NCI-H460 (cell line): ENCODE measurements around the gene TAF8. TPM values are rescaled to one million over a fixed set of nuclear protein-coding genes. Genes with fewer than 3 reads are reported as not detected.
"Not testable (repeated sequence)": the region's sequence is repeated elsewhere in the genome, so short reads cannot be mapped to it uniquely, and the experiment has no call there.

ENCODE experiments used
- DNase-seq: peaks from one replicate; pipeline ENCODE4 v3.0.0-alpha.2; 2016; ENCODE audit warnings: low read depth; ENCODE audit errors: extremely low read depth
- polyA plus RNA-seq: library from polyadenylated mRNA; depleted of rRNA; stranded (reverse); fragments of >200 nt; gene quantifications from 2 replicates; pipeline ENCODE4 v1.2.3, GENCODE V29; 2014; cell fraction: nucleus; rRNA removed
- total RNA-seq: library from RNA; depleted of rRNA; stranded (reverse); fragments of >200 nt; shearing (Covaris generic); gene quantifications from 2 replicates; pipeline ENCODE4 v1.2.3, GENCODE V29; 2014; rRNA removed

TAF8 gene, protein sequence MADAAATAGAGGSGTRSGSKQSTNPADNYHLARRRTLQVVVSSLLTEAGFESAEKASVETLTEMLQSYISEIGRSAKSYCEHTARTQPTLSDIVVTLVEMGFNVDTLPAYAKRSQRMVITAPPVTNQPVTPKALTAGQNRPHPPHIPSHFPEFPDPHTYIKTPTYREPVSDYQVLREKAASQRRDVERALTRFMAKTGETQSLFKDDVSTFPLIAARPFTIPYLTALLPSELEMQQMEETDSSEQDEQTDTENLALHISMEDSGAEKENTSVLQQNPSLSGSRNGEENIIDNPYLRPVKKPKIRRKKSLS
- total RNA-seq: 15.6 and 18.9 TPM in 2 replicates
- polyA plus RNA-seq: 8.7 and 12.3 TPM in 2 replicates

DNA sequence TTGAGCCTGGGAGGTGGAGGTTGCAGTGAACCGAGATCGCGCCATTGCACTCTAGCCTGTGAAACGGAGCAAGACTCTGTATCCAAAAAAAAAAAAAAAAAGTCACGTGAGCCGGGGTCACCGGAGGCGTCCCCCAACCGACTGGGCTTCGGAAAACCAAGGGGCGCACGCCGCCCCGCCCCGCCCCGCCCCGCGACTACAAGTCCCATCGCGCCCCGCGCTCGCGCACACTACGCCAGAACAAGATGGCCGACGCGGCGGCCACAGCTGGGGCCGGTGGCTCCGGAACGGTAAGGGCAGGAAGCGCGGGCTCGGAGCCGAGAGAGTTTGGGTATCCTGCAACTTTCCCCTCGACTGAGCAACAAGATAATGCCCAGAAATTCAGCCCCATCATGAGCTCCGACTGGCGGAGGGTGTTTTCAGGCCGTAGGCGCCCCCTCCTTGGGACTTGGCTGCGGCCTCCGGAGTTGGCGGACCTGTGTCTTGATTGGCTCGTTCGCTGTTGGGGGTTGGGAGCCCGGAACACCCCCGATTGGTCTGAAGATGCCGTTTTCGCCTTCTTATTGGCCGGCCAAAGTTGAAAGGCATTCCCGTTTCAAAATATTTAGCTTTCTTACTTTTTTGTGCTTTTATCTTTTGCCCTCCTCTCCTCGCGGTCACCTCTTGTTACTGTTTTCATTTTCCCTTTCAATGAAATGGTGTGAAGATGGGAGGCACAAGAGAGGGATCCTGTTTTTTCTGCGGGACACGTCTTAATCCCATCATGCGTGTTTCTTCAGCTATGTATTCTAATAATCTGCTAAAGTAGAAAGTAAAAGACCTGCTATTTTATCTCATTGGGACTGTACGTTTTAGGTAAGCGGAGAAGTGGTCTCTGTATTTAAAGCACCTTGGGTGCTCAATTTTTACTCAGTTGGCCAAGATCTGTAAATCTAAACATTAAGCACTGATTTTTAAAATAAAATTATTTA lies at the start of gene TAF8:
Gene TAF8 (plus strand): TSS at position 228 of the 971 bp plus-strand sequence. CDS start 18 bp downstream, at position 246.
- peak; percentile 79 for DNase-seq

DNA sequence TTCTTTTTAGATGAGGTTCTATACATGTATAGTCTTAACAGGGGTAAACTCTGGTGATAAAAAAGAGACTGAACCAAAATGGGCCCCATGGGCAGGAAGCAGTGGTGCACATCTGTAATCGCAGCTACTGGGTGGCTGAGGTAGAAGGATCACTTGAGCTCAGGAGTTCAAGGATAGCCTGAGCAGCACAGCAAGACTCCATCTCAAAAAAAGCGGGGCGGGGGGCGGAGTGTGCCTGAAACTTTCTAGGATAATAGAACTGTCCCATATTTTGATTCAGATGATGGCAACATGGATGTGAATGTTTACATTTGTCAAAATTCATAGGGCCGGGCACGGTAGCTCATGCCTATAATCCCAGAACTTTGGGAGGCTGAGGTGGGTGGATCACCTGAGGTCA lies 48.8 kb upstream of the TAF8 start:
- DNase-seq: no peak

DNA sequence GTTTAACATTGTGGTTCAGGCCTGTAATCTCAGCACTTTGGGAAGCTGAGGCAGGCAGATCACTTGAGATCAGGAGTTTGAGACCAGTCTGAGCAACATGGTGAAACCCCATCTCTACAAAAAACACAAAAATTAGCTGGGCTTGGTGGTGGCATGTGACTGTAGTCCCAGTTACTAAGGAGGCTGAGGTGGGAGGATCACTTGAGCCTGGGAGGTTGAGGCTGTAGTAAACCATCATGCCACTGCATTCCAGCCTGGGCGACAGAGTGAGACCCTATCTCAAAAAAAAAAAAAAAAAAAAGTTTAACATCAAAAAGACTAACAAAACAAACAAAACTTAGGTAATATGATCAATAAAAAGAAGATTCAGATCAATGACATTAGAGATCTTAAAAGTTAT lies 46.7 kb upstream of the TAF8 start:
- not testable (repeated sequence) for DNase-seq

DNA sequence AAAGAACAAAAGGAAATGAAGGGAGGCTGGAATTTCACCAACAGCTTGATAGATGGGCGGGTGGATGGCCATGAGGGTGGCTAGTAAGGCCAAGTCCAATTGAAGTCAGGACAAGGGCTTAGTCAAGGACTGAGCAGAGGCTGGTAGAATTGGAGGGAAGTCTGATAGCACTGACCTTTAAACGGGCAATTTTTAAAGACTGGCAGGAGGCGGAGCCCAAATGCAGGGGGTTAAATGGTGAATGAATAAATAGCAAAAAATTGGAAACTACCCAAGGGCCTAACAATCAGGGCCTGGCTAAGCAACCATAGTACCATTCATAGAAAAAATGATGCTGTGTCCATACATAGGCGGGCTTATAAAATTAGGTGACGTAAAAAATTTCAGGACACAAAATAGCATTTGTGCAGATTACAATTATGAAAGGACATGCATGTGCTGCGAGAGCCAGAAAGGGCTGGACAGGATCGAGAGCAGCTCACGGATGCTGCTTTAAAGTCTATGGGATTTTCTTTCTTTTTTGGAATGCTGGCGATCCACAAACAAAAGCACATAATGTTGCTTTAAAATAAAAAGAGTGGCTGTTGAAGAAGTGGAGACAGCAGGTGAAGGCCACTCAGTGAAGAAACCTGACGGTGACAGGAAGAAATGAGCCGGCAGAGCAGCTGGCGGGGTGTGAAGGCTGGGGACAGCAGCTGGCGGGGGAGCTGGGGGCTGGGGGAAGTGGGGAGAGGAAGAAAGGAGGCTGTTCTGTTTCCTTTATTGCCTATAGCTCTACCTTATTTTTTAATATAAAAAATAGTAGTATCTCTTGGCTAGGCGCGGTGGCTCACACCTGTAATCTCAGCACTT lies 42.8 kb upstream of the TAF8 start:
- DNase-seq: no peak

DNA sequence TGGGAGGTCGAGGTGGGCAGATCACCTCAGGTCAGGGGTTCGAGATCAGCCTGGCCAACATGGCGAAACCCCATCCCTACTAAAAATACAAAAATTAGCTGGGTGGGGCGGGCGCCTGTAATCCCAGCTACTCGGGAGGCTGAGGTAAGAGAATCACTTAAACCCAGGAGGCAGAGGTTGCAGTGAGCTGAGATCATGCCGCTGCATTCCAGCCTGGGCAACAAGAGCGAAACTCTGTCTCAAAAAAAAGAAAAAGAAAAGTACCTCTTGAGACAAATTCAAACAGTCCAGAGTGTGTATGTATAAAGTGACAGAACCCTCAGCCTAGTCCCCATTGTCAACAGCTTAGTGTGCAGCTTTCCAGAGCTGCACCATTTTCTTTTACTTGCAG lies 42.2 kb upstream of the TAF8 start:
- not testable (repeated sequence) for DNase-seq

DNA sequence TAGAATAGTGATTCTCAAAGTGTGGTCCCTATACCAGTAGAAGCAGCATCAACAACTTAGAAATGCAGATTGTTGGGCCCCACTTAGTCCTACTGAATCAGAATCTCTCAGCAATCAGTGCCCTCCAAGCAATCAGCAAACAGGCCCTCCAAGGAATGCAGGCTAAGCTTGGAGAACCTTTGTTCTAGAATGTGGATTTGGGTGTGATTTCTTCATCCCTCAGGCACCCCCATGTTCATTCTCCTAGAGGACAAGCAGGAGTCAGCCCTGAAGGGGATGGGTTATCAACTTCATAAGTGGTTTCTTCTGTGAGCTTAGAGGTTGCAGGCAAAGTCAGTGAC lies 40.5 kb upstream of the TAF8 start:
- no peak for DNase-seq

DNA sequence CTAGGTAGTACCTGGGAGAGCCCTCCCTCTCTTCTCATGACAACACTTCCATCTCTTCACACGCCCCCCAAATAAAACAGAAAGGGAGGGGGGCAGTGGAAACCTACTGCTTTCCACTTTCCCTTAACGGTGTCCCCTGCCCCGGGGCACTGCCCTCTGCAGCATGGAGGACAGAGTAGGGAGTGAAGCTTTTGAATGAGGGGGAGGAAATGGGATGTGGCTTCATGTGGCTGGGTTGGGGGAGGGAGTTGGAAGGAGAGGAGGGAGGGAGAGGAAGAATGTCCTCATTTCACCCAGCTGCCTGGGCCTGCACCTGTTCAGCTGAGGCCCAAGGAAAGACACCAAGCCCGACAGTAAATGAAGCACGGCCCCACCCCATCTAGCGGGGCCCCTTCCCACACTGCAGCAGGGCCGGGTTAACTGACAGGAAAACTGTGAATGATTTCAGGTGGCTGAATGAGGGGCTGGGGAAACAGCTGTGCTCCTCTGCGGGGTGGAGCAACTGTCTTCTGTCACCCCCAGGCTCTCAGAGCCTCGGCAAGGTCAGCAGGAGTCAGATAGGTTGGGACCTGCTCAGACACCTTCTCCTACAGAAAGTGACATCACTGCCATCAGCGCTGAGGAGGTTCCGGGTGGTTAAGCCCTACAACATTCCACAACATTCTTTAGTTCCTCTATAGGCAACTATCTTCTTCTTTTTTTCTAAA lies 40.0 kb upstream of the TAF8 start:
- no peak for DNase-seq

DNA sequence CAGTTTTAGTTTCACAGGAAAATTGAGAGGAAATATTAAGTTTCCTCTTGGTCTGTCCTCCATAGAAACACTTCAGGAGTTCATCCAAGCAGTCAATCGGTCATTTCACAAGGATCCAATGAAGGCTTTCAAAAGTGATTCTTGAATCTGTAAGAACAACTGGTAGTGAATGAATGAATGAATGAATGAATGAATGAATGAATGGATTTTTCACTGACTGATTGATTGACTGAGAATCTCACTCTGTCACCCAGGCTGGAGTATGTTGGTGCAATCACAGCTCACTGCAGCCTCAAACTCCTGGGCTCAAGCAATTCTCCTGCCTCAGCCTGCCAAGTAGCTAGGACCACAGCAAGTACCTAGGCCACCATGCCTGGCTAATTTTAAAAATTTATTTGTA lies 39.4 kb upstream of the TAF8 start:
- DNase-seq: no peak

DNA sequence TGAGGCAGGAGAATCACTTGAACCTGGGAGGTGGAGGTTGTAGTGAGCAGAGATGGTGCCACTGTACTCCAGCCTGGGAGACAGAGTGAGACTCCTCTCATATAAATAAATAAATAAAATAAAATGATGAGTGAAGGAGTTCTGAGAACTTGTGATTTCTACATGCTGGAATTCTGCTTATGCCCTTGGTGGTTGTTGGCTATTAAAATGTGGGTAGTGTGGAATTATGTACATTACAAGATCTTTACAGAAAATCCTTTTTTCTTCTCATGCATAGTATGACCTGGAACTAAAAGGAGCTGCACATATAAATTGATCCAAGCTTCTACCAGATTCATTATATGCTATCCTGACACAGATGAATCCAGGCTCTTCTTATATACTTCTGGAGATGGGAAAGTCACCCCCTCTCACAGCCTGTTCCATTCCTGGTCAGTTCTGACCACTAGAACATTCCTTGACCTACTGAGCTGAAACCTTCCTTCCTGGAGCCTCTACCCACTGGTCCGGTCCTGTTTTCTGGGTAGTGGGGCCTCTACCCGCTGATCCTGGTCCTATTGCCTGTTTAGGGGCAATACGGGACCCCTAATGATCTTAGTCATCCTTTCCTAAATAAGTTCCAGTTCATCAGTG lies 37.7 kb upstream of the TAF8 start:
- no peak for DNase-seq

DNA sequence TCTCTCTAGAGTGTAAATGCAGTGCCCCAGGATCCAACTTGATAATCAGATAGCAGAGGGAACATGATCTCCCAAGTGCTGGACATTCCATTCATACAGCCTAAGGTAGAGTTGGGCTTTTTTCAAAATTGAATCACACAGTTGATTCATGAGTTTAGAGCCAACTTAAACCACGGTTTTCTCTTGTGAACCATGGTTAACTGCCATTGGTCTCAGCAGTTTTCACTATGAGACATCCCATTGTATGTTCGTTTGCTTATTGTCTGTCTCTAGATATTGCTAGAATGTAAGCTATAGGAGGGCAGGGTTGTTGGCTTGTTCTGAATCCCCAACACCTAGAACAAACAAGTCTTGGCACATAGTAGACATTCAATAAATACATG lies 37.2 kb upstream of the TAF8 start:
- no peak for DNase-seq

DNA sequence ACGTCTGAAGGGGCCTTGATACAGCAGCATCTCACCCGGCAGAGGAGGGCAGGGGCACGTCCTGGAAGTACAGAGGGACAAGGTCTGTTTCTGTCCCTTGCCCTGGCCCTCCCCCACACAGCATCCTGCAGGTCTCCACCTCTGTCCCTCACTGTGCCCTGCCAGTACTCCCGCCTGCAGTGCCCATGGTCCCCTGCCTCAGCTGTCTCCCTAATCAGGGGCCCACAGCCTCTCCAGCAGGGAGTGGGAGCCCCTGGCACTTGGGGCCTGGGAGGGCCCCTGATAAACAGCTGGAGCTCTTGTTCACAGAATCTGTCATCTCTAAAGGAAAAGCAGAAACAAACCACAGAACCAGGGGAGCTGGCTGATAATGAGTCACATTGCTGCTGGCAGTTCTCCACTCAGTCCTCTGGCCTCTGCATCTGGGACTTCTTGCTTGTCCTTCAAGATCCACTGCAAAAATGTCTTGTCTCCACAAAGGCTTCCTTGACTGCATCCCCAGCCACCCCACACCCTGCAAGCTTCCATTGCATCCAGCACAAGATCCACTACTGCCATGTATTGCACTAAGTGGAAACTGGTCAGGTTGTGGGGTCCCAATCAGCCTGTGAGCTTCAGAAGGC lies 33.2 kb upstream of the TAF8 start:
- no peak for DNase-seq

DNA sequence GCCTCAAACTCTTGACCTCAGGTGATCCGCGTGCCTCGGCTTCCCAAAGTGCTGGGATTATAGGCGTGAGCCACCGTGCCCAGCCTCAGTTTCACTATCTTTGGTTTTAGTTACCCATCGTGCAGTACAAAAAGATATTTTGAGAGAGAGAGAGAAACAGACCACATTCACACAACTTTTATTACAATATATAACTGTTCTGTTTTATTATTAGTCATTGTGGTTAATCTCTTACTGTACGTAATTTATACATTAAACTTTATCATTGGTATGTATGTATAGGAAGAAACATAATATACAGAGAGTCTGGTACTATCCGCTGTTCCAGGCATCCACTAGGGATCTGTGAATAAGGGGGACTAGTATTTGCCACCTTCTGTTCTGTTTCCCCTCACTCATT lies 29.4 kb upstream of the TAF8 start:
- no peak for DNase-seq

DNA sequence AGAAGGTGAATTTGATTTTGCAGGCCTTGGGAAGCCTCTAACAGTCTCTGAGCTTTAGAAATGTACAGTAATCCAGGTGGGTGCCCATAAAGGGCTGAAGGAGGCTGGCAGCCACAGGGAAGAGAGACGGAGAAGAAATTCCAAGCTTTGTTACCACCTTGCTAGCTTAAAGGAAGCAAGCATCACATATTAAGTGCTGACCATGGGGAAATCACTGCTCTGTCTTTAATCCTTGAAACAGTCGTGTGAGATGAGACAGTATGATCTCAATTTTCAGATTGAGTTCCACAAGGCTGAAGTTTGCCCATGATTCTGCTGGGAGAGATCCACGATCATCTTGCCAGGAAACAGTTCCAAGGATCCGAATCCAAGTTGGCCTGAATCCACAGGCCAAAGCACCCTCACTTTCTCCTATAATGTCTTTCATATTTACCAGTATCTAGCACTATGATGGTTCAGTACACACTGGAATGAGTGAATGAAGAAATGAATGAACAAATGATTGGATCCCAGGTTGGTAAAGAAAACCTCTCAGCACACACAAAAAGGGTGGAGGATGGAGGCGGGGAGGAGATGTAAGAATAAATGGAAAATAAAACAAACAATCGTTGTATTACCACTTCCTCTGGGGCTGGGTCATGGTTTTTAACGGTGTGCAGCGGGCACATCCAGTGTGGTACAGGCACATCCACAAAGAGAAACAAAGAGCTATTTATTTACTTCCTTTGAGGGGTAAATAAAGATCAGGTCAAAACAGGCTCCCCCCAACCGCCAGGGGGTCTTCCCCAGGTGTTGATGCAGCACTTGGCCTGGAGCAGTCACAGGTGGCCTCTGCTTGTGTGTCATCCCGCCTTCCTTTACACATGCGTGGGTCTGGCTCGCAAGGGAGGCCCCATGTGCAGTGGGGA lies 28.2 kb upstream of the TAF8 start:
- no peak for DNase-seq

DNA sequence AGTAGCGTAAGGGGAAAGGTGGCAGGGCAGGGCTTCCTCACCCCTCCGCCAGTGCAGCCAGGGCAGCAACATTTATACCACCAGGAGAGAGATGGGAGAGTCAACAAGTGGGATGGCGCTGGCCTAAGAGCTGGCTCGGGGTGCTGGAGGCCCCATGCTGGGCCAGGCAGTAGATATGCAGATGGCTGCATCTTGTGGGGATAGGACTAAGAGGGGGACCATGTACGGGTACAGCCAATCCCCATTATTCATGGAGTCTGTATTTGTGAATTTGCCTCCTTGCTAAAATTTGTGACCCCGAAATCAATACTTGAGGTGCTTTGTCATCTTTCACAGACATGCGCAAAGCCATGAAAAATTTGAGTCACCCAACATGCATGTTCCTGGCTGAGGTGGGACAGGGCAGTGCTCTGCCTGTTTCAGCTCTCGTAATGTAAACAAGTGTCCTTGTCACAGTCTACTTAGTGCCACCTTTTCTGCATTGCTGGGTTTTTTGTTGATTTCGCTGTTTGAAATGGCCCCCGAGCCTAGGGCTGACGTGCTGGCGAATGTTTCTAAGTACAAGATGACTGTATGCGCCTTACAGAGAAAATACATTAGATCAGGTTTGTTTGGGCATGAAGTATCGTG lies 27.5 kb upstream of the TAF8 start:
- DNase-seq: no peak

DNA sequence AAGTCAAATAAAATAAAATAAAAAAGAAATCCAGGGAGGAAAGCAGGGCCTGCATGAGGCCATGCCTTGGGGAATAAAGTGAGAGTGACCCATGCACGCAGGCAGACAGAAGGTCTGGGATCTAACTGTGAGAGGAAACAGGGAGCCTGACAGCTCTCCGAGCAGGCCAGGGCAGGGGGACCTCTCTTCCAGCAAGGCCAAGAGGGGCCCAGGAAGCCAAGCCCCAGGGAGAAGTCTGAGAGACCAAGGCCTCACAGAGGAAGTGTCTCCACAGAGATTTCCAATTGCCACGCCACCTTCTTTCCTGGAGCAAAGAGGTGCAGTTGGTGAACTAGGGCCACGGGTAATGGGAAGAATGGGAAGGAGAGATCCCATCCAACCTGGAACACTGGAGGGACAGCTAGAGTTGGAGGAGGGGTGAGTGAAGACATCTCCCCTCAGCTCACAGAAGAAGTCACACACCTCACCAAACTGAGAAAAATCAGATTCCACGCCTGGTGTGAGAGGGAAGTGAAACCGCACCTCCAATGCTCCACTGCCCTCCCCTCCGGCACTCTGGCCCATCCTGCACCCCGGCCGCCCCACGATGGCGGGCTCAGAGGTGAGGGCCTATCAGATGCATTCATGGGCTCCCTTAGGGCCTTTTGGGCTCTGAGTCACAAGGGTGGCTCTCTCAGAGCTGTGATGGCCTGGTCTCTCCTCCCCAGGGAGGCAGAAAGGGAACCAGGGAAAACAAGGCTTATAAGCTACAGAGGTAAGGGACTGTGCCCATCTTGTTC lies 25.1 kb upstream of the TAF8 start:
- no peak for DNase-seq

DNA sequence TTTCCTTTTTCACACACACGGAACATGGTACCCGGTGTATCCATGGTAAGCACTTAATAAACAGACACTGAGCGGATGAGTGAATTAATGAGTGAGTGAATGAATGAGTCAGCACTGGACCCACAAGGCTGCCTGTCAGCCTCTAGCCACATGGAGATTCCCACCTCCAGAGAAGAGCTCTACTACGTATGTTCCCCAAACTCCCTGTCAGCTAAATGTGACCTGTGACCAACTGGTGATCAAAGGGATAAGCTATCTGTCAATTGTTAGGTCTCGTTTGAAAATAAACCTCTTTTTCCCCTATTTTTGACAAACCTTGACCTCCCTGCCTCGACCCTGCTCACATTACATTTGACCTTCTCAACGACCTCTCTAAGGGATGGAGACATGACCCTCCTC lies 24.5 kb upstream of the TAF8 start:
- no peak for DNase-seq

DNA sequence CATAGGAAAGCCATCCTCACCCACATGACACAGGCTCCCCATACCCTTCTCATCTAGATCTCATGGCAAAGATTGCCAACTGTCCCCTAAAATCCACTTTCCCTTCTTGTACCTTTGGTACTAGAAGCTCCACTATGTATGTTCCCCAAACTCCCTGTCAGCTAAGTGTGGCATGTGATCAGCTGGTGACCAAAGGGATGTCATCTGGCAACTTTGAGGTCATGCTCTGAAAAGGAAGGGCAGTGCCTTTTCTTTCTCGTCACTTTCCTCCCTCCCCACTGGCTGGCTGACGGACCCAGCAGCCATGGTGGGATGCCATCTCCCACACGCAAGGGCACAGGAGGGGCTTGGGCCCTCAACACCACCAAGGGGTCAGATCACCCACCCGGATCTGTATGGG lies 23.8 kb upstream of the TAF8 start:
- DNase-seq: no peak
